ENCODE data around the gene RTL9. TPM values are rescaled to one million over a fixed set of nuclear protein-coding genes. Genes with fewer than 3 reads are reported as not detected.
"Not testable (repeated sequence)": the region's sequence is repeated elsewhere in the genome, so short reads cannot be mapped to it uniquely, and the experiment has no call there.

RTL9 gene
- polyA plus RNA-seq, 3 donors = 0.02 to 0.04 TPM; not detected in 1

DNA sequence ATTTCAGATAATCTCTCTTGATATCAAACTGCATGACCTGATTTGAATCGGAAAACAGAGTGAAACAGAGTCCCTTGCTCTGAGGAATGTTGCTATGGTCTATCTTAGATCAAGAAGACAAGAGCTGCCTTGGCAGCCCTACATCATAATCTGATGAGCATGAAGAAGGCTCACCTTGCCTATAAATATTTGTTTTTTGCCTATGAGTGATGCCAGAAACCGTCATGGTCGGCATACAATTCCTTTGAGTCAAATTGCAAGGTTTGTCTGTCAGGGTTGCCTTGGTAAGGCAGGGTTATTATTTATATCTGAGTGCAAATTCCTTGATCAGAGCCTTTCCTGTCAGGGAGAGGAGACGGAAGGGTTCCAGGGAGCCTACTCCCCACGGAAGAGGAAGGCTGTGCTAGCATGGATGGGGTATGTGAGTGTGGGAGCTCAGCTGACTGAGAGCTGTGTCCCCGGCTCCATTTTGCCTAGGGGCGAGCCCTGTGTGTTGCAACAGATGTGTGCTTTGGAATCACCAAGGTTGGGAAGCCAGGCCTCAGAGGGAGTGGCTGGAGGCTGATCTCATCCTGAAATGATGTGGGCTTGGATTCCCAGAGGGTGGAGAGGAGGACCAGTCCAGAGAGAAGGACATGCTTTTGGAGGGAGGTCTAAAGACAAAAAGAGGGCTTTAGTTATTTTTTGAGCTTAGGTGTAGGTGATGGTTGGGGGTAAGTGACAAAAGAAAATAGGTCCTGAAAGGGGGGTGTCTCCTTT, 43.6 kb downstream of the RTL9 start:
- no peak overlapping the region for H3K27ac ChIP-seq (ENCODE audit: low read depth, low read length)
- WGBS, 3 donors = 55 to 78% (median 73%) methylated on average over 7 of the region's 7 CpGs

- WGBS, 3 donors = 12 to 43% methylated on average over 1 of the region's 1 CpG; no CpG with 5 or more reads in 1 of the 3 donors
- no peak overlapping the region for H3K27ac ChIP-seq (ENCODE audit: low read depth, low read length)
Observed at GRCh38 chrX:110402850-110403221, 44.2 kb downstream of the RTL9 start.

DNA sequence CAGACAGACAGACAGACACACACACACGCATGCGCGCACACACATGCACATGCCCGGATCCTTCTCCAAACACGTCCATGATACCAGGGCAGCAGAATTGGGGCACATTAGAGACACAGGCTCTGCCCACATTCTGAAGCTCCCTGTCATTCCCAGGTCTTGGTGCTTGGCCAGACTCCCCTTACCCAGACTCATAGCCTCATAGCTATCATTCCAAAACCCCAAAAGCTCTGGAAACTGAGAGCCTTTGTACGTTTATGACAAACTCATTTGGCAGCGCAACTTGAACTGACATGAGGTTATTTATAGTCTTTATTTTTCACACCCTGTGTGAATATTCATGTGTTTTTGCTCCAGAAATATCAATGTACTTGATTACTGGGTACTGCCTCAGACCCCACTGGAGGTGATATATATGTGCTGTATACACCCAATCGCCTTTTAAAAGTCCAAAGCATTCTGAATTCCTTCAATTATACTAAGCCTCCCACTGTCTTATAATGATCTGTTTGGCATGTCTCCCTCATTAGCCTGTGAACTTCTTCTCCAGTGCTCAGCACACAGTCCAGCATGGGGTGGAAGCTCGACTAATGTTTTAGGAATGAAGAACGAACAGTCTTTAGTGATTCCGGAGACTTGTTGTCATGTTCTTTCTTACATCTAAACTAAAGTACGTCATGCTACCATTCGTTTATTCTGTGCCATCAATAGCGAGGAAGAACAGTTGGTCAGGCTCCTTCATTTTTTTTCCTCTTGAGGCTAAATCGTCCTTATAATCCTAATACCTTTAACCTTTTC, 45.0 kb downstream of the RTL9 start:
- H3K27ac ChIP-seq (ENCODE audit: low read depth, low read length) = no peak overlapping the region
- 72 to 86% (median 77%) methylated on average over 15 of the region's 15 CpGs for WGBS, 3 donors

- no peak overlapping the region for H3K27ac ChIP-seq (ENCODE audit: low read depth, low read length)
- WGBS, 3 donors = 78 to 95% (median 94%) methylated on average over 6 of the region's 6 CpGs
Observed at GRCh38 chrX:110404376-110404775, 45.7 kb downstream of the RTL9 start.

DNA sequence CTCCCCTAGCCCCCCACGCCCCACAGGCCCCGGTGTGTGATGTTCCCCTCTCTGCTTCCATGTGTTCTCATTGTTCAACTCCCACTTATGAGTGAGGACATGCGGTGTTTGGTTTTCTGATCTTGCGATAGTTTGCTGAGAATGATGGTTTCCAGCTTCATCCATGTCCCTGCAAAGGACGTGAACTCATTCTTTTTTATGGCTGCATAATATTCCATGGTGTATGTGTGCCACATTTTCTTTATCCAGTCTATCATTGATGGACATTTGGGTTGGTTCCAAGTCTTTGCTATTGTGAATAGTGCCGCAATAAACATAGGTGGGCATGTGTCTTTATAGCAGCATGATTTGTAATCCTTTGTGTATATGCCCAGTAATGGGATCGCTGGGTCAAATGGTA, 47.6 kb downstream of the RTL9 start:
- 87 to 97% (median 92%) methylated on average over 7 of the region's 7 CpGs for WGBS, 3 donors
- H3K27ac ChIP-seq (ENCODE audit: low read depth, low read length) = not testable (repeated sequence)

DNA sequence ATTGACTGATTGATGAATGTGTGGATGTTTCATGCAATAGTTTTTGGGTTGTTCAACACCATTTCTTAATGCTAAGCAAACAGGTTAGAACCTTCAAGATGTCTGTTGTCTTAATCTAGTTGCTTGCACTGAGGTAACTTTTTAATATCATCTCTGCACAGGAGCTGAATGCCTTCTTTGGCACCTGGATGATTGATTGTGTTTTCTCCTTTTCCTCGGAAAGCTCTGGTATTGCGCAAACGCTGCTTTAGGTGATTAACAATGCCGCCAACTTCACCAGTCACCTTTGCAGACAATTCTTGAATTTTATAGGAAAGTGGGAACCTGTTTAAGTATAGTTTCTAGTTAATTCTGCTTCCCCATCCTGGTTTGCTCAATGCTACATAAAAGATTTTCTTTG, 48.2 kb downstream of the RTL9 start:
- 57 to 78% (median 74%) methylated on average over 4 of the region's 4 CpGs for WGBS, 3 donors

DNA sequence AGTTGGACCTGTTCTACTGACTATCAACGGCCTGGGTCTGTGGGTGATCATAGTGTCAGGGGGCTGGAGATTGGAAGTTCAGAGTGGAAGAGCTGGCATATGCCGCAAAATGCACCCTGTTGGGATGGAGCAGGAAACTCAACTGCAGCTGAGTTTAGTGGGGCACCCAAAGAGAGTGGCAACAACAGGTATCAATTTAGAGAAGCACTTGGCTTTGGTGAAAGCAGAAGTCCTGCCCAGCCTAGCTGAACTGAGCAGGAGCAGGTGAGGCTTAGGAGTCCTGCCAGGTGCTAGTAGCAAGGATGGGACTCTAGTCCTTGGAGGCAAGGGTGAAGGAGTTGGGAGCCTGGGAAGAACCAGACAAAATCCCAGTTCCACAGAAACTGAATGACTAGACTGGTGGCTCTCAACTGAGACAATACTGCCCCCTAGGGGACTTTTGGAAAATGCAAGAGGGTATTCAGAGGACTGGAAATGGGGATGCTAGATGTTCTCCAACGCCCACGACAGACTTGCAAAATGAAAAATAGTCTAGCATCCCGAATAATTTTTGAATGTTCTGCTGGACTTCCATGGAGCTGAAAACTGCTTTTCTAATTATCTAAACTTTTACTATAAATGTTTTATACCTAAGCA, 49.4 kb downstream of the RTL9 start:
- no peak overlapping the region for H3K27ac ChIP-seq (ENCODE audit: low read depth, low read length)
- WGBS, 3 donors = 32 to 38% (median 36%) methylated on average over 5 of the region's 5 CpGs

More for the DNA sequence above, 48.2 kb downstream of the RTL9 start:
- H3K27ac ChIP-seq (ENCODE audit: low read depth, low read length) = no peak overlapping the region

Other genes with a start within 250 kb of the RTL9 start
- 1 to 10 TPM; 1.3 to 5.5 (median 1.5) TPM for gene AMMECR1, start 40.8 kb upstream of the RTL9 start, polyA plus RNA-seq

All from adipose tissue (tissue), 3 donors.